ENCODE data around the gene DNMBP. TPM values are rescaled to one million over a fixed set of nuclear protein-coding genes. Genes with fewer than 3 reads are reported as not detected.

Gene DNMBP
- total and polyA plus RNA-seq, 5 donors from 2014 or later: 0.22 to 2.4 (median 0.65) TPM

GRCh38 chr10:99855479-99856071 is 154.2 kb downstream of the DNMBP start:
- H3K9me3 ChIP-seq (ENCODE audit: control insufficient read depth in 2 of 2, low read length in 2 of 2): no peaks in the 10 kb centered on the region
- H3K4me3 Mint-ChIP-seq: no peak overlapping the region
- no peak overlapping the region for H3K4me3 ChIP-seq (ENCODE audit: low read depth, low read length)
- DNase-seq: no peak
- H3K36me3 Mint-ChIP-seq: peaks cover 11% of the 10 kb centered on the region
- H3K4me1 Mint-ChIP-seq: no peaks in the 10 kb centered on the region
- no peaks in the 10 kb centered on the region for H3K27me3 ChIP-seq (ENCODE audit: control insufficient read depth, insufficient read depth, low read length)
- no peak overlapping the region for H3K27ac Mint-ChIP-seq
- H3K4me1 ChIP-seq (ENCODE audit: control insufficient read depth, insufficient read depth, low read length, poor library complexity, severe bottlenecking): no peaks in the 10 kb centered on the region
- no peak for ATAC-seq (ENCODE audit: low read depth in 2 of 2)
- H3K27ac ChIP-seq (ENCODE audit: insufficient read depth, low read length, poor library complexity, severe bottlenecking): no peak overlapping the region
- H3K9me3 Mint-ChIP-seq: peaks cover 0 to 2% (median 0%) of the 10 kb centered on the region in 7 donors
- H3K27me3 Mint-ChIP-seq: peaks cover 14% of the 10 kb centered on the region
- H3K36me3 ChIP-seq (ENCODE audit: control insufficient read depth, insufficient read depth, low read length): no peaks in the 10 kb centered on the region

GRCh38 chr10:99854860-99855259 is 154.9 kb downstream of the DNMBP start:
- DNase-seq: no peak
- Histone ChIP-seq H3K27me3 (ENCODE audit: control insufficient read depth, insufficient read depth, low read length) (no peaks in the 10 kb centered on the region), H3K36me3 (ENCODE audit: control insufficient read depth, insufficient read depth, low read length) (no peaks in the 10 kb centered on the region), H3K4me3 (ENCODE audit: low read depth, low read length) (no peak overlapping the region), H3K9me3 (ENCODE audit: control insufficient read depth in 2 of 2, low read length in 2 of 2) (no peaks in the 10 kb centered on the region), H3K4me1 (ENCODE audit: control insufficient read depth, insufficient read depth, low read length, poor library complexity, severe bottlenecking) (no peaks in the 10 kb centered on the region), H3K27ac (ENCODE audit: insufficient read depth, low read length, poor library complexity, severe bottlenecking) (no peak overlapping the region)
- no peak overlapping the region for H3K4me3 Mint-ChIP-seq
- ATAC-seq (ENCODE audit: low read depth in 2 of 2): no peak
- H3K27me3 Mint-ChIP-seq: peaks cover 13% of the 10 kb centered on the region
- H3K4me1 Mint-ChIP-seq: no peaks in the 10 kb centered on the region
- peaks cover 0 to 2% (median 0%) of the 10 kb centered on the region in 7 donors for H3K9me3 Mint-ChIP-seq
- peaks cover 13% of the 10 kb centered on the region for H3K36me3 Mint-ChIP-seq
- H3K27ac Mint-ChIP-seq: no peak overlapping the region

GRCh38 chr10:99853655-99854054 is 156.1 kb downstream of the DNMBP start:
- DNase-seq (no peak), ATAC-seq (ENCODE audit: low read depth in 2 of 2) (no peak)
- H3K36me3 ChIP-seq (ENCODE audit: control insufficient read depth, insufficient read depth, low read length): no peaks in the 10 kb centered on the region
- no peak overlapping the region for H3K4me3 ChIP-seq (ENCODE audit: low read depth, low read length)
- H3K4me1 Mint-ChIP-seq: no peaks in the 10 kb centered on the region
- H3K27me3 Mint-ChIP-seq: peaks cover 3% of the 10 kb centered on the region
- H3K9me3 Mint-ChIP-seq: peaks cover 0 to 2% (median 0%) of the 10 kb centered on the region in 7 donors
- peaks cover 13% of the 10 kb centered on the region for H3K36me3 Mint-ChIP-seq
- no peaks in the 10 kb centered on the region for H3K9me3 ChIP-seq (ENCODE audit: control insufficient read depth in 2 of 2, low read length in 2 of 2)
- no peak overlapping the region for H3K4me3 Mint-ChIP-seq
- H3K4me1 ChIP-seq (ENCODE audit: control insufficient read depth, insufficient read depth, low read length, poor library complexity, severe bottlenecking): no peaks in the 10 kb centered on the region
- H3K27me3 ChIP-seq (ENCODE audit: control insufficient read depth, insufficient read depth, low read length): no peaks in the 10 kb centered on the region
- H3K27ac ChIP-seq (ENCODE audit: insufficient read depth, low read length, poor library complexity, severe bottlenecking): no peak overlapping the region
- H3K27ac Mint-ChIP-seq: no peak overlapping the region

- Mint-ChIP-seq H3K27ac (no peak overlapping the region), H3K4me3 (no peak overlapping the region), H3K9me3 (peaks cover 0 to 2% (median 0%) of the 10 kb centered on the region in 7 donors), H3K27me3 (peaks cover 4% of the 10 kb centered on the region), H3K36me3 (peaks cover 20% of the 10 kb centered on the region), H3K4me1 (no peaks in the 10 kb centered on the region)
- H3K4me3 ChIP-seq (ENCODE audit: low read depth, low read length): no peak overlapping the region
- H3K27ac ChIP-seq (ENCODE audit: insufficient read depth, low read length, poor library complexity, severe bottlenecking): no peak overlapping the region
- no peaks in the 10 kb centered on the region for H3K4me1 ChIP-seq (ENCODE audit: control insufficient read depth, insufficient read depth, low read length, poor library complexity, severe bottlenecking)
- H3K27me3 ChIP-seq (ENCODE audit: control insufficient read depth, insufficient read depth, low read length): no peaks in the 10 kb centered on the region
- H3K9me3 ChIP-seq (ENCODE audit: control insufficient read depth in 2 of 2, low read length in 2 of 2): no peaks in the 10 kb centered on the region
- no peak for ATAC-seq (ENCODE audit: low read depth in 2 of 2)
- H3K36me3 ChIP-seq (ENCODE audit: control insufficient read depth, insufficient read depth, low read length): no peaks in the 10 kb centered on the region
- DNase-seq: no peak
These were observed 157.1 kb downstream of the DNMBP start for GRCh38 chr10:99852481-99853213.

GRCh38 chr10:99851825-99852224 is 157.9 kb downstream of the DNMBP start:
- Histone ChIP-seq H3K4me3 (ENCODE audit: low read depth, low read length) (no peak overlapping the region), H3K27ac (ENCODE audit: insufficient read depth, low read length, poor library complexity, severe bottlenecking) (no peak overlapping the region), H3K27me3 (ENCODE audit: control insufficient read depth, insufficient read depth, low read length) (no peaks in the 10 kb centered on the region), H3K4me1 (ENCODE audit: control insufficient read depth, insufficient read depth, low read length, poor library complexity, severe bottlenecking) (no peaks in the 10 kb centered on the region), H3K9me3 (ENCODE audit: control insufficient read depth in 2 of 2, low read length in 2 of 2) (no peaks in the 10 kb centered on the region), H3K36me3 (ENCODE audit: control insufficient read depth, insufficient read depth, low read length) (no peaks in the 10 kb centered on the region)
- ATAC-seq (ENCODE audit: low read depth in 2 of 2) (no peak), DNase-seq (no peak)
- Mint-ChIP-seq H3K4me3 (no peak overlapping the region), H3K27ac (no peak overlapping the region), H3K27me3 (peaks cover 4% of the 10 kb centered on the region), H3K9me3 (peaks cover 0 to 2% (median 0%) of the 10 kb centered on the region in 7 donors), H3K36me3 (peaks cover 20% of the 10 kb centered on the region), H3K4me1 (no peaks in the 10 kb centered on the region)

- no peaks in the 10 kb centered on the region for H3K9me3 ChIP-seq (ENCODE audit: control insufficient read depth in 2 of 2, low read length in 2 of 2)
- Mint-ChIP-seq H3K27me3 (peaks cover 4% of the 10 kb centered on the region), H3K9me3 (peaks cover 0 to 2% (median 0%) of the 10 kb centered on the region in 7 donors), H3K4me3 (no peak overlapping the region), H3K36me3 (peaks cover 20% of the 10 kb centered on the region), H3K27ac (peak overlapping the region in 1 of 3 donors; percentile 2), H3K4me1 (peaks cover under 1 to 3% (median 3%) of the 10 kb centered on the region in 4 donors)
- no peaks in the 10 kb centered on the region for H3K27me3 ChIP-seq (ENCODE audit: control insufficient read depth, insufficient read depth, low read length)
- H3K4me3 ChIP-seq (ENCODE audit: low read depth, low read length): no peak overlapping the region
- peaks cover 4% of the 10 kb centered on the region for H3K4me1 ChIP-seq (ENCODE audit: control insufficient read depth, insufficient read depth, low read length, poor library complexity, severe bottlenecking)
- ATAC-seq (ENCODE audit: low read depth in 2 of 2) (no peak), DNase-seq (no peak)
- H3K27ac ChIP-seq (ENCODE audit: insufficient read depth, low read length, poor library complexity, severe bottlenecking): no peak overlapping the region
- H3K36me3 ChIP-seq (ENCODE audit: control insufficient read depth, insufficient read depth, low read length): no peaks in the 10 kb centered on the region
These were observed 158.9 kb downstream of the DNMBP start for GRCh38 chr10:99850767-99851340.

GRCh38 chr10:99850021-99850766 is 159.6 kb downstream of the DNMBP start:
- Histone ChIP-seq H3K27ac (ENCODE audit: insufficient read depth, low read length, poor library complexity, severe bottlenecking) (no peak overlapping the region), H3K4me1 (ENCODE audit: control insufficient read depth, insufficient read depth, low read length, poor library complexity, severe bottlenecking) (peaks cover 5% of the 10 kb centered on the region), H3K27me3 (ENCODE audit: control insufficient read depth, insufficient read depth, low read length) (no peaks in the 10 kb centered on the region), H3K4me3 (ENCODE audit: low read depth, low read length) (no peak overlapping the region), H3K9me3 (ENCODE audit: control insufficient read depth in 2 of 2, low read length in 2 of 2) (no peaks in the 10 kb centered on the region), H3K36me3 (ENCODE audit: control insufficient read depth, insufficient read depth, low read length) (no peaks in the 10 kb centered on the region)
- DNase-seq (no peak), ATAC-seq (ENCODE audit: low read depth in 2 of 2) (no peak)
- H3K27me3 Mint-ChIP-seq: peaks cover 4% of the 10 kb centered on the region
- H3K9me3 Mint-ChIP-seq: peaks cover 0 to 2% (median 0%) of the 10 kb centered on the region in 7 donors
- peaks cover 2 to 6% (median 3%) of the 10 kb centered on the region in 4 donors for H3K4me1 Mint-ChIP-seq
- H3K36me3 Mint-ChIP-seq: peaks cover 20% of the 10 kb centered on the region
- H3K27ac Mint-ChIP-seq: no peak overlapping the region
- no peak overlapping the region for H3K4me3 Mint-ChIP-seq
